HTR-8/SVneo (cell line): ENCODE results near the gene POR.

Experiments
- DNase-seq: peaks from one replicate; pipeline ENCODE4 v3.0.0; 2011; ENCODE audit warnings: low spot score, mixed read lengths; ENCODE audit not compliant: insufficient read length
- FAIRE-seq: peaks from 2 replicates; lab custom pipeline; 2011; peaks lifted over from hg19 to GRCh38; lab: Jason Lieb, UNC

The POR gene

GRCh38 chr7:75946207-75946855 lies 31.4 kb downstream of the POR start:
- FAIRE-seq (no peak), DNase-seq (no peak)

DNA sequence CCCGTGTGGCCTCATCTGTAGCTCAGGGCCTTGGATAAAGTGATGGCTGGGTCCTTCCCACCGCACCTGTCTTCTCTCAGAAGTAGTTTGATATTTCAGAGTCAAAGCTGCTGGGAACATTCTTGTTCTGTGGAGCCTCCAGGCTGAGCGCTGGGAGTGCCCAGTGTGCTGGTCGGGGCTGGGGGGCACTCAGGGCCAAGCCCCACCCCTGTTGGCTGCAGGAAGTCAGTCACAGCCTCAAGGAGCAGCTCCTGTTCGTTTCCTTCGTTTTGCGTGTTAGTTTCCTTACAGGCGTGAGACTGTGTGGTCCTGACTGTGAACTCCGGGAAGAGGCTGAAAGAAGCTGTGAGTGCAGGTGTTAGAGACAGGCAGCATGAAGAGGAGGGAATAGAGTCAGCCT lies 33.2 kb downstream of the POR start:
- no peak for FAIRE-seq
- no peak for DNase-seq

DNA sequence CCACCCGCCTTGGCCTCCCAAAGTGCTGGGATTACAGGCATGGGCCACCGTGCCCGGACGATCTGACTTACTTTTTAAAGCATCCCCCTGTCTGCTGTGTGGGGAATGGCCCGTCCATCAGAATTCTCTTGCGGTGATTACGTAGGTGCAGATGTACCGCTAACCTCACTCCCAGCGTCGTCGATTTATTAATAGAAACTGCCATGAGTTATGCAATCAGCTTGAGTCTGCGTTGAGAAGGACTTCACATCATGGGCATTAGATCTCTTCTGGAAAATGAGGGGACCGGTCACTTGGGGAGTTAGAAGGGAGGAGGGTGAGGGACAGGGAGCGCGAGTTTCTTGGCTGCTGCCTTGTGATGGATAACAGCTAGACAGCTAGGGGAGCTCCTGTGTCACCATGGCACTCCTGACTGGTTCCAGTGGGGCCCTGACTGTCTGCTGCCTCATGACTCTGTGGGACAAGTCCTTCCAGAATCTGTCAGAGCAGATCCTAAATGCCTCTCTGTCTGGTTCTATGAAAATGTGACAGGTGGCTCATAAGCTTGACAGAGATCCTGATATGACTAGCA lies 35.2 kb downstream of the POR start:
- no peak for DNase-seq
- no peak for FAIRE-seq

DNA sequence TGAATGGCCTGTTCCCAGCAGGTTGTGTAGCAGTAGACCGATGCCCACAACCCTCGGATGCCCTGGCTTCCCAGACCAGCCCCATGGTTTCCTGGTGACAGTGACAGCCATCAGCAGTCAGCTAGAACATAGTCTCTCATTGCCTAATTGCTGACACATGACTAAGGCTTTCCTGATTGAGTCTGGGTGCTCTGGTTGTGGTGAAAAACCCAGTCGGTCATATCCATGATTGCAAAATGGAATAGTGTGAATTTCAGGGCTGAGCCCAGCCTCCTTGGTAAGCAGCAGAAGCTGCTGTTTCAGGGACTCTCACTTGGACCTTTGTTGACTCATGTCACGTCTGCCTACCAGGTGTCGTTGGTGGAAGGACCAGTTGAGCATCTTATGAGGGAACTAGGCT lies 36.6 kb downstream of the POR start:
- DNase-seq (no peak), FAIRE-seq (no peak)

GRCh38 chr7:75953431-75953830 lies 38.5 kb downstream of the POR start:
- FAIRE-seq (no peak), DNase-seq (no peak)

DNA sequence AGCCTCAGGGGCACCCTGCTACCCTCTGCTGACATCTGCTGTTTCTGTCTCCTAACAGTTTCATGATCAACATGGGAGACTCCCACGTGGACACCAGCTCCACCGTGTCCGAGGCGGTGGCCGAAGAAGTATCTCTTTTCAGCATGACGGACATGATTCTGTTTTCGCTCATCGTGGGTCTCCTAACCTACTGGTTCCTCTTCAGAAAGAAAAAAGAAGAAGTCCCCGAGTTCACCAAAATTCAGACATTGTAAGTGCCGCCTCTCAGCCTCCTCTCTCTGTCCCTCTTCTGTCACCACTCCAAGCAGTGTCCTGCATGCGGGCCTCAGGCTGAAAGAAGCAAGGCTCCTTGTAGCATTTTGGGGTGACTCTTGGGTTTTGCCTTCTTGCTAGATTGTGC lies 39.0 kb downstream of the POR start:
- no peak for DNase-seq
- no peak for FAIRE-seq

- FAIRE-seq, result no peak
Observed at GRCh38 chr7:75955331-75955955, 40.5 kb downstream of the POR start.

DNA sequence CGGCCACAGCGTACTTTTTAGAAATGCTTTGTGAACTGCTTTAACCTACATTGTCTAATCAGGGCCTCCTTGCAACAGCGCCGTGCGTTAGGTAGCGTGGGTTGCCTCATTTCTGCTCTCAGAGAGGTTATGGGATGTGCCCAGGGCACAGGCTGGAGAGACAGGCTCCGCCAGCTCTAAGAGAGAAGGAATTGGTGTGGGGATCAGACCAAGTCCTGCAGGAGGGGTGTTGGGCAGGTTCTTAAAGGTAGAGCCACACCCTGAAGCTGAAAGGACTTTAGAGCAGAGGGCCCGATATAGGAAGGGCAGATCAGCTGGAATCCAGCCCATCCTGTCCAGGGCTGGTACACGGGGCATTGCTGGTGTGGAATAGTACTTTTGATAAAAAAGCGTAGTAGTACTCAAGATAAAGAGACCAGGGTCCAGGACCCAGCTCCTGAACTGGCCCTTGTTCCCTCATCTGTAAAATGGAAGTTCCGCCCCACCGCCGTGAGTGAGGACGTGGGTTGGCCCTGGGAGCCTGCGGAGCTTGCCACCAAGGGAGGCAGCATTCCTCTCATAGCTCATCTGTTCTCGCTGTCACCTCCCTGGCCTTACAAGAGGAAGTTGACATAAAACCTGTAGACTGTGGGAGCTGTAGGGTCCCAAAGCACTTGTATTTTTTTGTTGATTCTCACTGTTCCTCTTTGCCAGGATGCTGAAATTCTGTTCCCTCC lies 42.2 kb downstream of the POR start:
- DNase-seq (no peak), FAIRE-seq (no peak)

More at GRCh38 chr7:75955331-75955955, 40.5 kb downstream of the POR start:
- DNase-seq, result no peak

DNA sequence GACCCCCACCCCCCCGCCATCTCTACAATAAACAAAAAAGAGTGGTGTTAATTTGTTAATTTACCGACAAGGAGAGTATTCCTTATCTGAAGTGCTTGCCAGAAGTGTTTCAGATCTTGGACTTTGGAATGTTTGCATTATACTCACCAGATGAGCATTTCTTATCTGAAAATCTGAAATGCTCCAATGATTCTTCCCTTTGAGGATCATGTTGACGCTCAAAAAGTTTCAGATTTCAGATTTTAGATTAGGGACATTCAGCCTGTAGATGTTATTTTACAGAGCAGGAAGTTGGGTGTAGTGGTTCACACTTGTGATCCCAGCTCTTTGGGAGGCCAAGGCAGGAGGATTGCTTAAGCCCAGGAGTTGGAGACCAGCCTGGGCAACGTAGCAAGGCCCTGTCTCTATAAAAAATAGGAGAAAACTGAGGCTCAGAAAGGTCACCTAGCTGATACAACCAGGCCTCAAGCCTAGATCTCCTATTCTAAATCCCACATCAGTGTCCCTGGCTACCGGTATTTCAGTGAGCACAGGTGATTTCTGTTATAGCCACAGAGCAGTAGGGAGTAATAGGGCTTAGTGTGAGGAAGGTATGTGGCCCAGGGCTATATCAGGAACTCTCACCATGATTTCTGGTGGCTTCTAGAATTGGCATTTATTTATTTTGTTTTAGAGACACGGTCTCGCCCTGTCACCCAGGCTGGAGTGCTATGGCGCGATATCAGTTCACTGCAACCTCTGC lies 44.0 kb downstream of the POR start:
- FAIRE-seq, result no peak
- DNase-seq, result no peak

DNA sequence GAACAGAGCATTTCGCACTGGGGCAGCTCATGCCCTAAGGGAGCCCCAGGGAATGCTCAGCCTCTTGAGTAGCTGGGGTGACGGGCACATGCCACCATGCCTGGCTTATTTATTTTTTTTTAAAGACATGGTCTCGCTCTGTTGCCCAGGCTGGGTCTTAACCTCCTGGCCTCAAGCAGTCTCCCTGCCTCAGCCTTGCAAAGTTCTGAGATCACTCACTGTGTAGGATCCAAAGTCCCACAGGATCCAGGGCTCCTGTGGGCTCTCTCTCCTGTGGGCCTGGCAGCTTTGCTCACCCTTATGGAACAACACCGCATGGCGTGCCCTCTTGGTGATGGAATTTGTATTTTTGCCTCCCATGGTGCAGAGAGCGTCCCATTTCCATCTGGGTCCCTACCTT lies 45.4 kb downstream of the POR start:
- no peak for FAIRE-seq
- no peak for DNase-seq

- DNase-seq (no peak), FAIRE-seq (no peak)
Observed at GRCh38 chr7:75961218-75961617, 46.3 kb downstream of the POR start.

DNA sequence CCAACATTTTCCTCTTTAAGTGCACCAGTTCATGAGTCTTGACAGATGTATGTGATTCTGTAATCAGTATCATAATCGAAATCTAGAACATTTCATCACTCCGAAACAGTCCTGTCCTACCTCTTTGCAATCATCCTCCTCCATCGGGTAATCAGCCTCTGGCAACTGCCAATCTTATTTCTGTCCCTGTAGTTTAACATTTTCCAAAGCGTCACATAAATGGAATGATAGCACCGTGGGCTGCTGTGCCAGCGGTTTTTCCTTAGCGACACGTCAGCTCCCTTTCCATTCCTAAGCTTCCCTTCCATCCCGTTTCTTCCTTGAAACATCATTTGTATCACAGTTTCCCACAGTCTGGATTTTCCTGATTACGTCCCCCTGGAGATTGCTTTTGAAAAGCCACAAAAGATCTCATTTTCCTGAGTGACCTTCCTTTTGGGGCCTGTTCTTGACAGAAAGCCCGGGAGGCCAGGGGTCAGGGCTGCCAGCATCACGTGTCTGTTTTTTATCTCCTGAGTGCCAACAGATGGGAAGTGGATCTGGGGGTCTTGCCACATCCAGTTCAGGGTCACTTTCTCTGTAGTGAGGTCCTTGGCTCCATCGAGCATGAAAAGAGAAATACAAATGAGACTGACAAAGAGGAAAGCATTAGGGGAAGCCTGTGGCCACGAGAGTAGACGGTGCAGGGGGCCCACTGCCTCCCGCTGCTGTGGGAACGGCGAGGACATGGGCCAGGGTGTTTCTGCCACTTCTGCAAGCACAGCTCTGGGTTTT lies 47.8 kb downstream of the POR start:
- DNase-seq, result no peak
- FAIRE-seq, result no peak

- DNase-seq (no peak), FAIRE-seq (no peak)
Observed at GRCh38 chr7:75963381-75963995, 48.5 kb downstream of the POR start.

- DNase-seq (no peak), FAIRE-seq (no peak)
Observed at GRCh38 chr7:75965617-75966016, 50.7 kb downstream of the POR start.

GRCh38 chr7:75966190-75966961 lies 51.4 kb downstream of the POR start:
- DNase-seq, result no peak
- FAIRE-seq, result no peak

DNA sequence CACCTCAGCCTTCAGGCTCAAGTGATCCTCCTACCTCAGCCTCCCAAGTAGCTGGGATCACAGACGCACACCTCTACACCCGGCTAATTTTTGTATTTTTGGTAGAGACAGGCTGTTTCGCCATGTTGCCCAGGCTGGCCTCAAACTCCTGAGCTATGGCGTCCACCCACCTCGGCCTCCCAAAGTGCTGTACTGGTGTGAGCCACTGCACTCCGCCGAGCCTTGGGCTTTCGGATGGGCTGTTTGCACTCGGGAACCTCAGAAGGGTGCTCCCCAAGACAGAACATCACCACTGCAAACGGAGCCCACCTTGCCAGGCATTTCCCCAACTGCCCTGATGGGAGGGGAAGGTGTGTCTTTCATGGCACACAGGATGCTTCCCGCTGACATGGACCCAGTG lies 52.1 kb downstream of the POR start:
- no peak for DNase-seq
- no peak for FAIRE-seq

- DNase-seq (no peak), FAIRE-seq (no peak)
Observed at GRCh38 chr7:75967487-75967997, 52.6 kb downstream of the POR start.

- FAIRE-seq (no peak), DNase-seq (no peak)
Observed at GRCh38 chr7:75968012-75968411, 53.1 kb downstream of the POR start.
